HG03571 (cell line): Measurements from ENCODE around the gene GGT6.

ENCODE experiments used
- ATAC-seq: cut with Tn5 transposase; IDR thresholded peaks from one replicate; pipeline ENCODE4 v1.9.1; 2021; ENCODE audit not compliant: unreplicated experiment

Gene GGT6

GRCh38 chr17:4508207-4508606 lies 52.2 kb downstream of the GGT6 start:
- no peak for ATAC-seq

- ATAC-seq = no peak
Observed at GRCh38 chr17:4507361-4508111, 52.8 kb downstream of the GGT6 start.
